HG03457 (cell line): ENCODE data around the gene REEP6.

Experiments used
- ATAC-seq: cut with Tn5 transposase; IDR thresholded peaks from one replicate; pipeline ENCODE4 v1.9.1; 2021; ENCODE audit warnings: moderate number of reproducible peaks; ENCODE audit not compliant: unreplicated experiment

REEP6 gene

DNA sequence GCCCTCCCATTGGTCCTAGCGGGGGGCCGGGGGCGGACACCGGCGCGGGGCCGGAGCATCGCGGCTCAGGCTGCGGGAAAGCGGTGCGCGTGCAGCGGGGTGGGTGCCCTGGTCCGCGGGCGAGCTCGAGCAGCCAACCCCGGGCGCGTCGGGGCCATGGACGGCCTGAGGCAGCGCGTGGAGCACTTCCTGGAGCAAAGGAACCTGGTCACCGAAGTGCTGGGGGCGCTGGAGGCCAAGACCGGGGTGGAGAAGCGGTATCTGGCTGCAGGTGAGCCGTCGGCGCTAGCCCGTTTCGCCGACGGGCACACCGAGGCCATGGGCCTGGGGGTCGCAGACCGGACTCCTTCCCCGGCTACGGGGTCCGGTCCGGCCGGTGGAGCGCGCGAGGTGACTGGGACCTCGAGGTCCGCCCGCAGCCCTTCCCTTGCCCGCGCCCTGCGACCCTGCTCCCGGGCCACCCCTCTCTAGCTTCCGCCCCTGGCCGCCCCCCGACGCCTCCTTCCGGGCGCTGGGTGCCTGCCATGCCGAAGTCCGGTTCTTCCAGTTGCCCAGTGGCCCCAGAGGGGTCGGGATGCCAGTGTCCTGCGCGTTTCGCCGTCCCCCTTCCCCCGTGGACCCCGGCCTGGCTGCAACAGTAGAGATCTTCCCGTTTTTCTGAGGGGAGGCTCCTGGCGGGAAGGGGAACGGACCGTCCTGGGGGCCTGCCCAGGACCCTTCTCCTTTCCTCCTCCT, at the start of gene REEP6:
TSS of gene REEP6 (plus strand) at position 68 of the 735 bp plus-strand sequence. CDS start at position 157, 89 bp downstream.
- ATAC-seq = no peak

DNA sequence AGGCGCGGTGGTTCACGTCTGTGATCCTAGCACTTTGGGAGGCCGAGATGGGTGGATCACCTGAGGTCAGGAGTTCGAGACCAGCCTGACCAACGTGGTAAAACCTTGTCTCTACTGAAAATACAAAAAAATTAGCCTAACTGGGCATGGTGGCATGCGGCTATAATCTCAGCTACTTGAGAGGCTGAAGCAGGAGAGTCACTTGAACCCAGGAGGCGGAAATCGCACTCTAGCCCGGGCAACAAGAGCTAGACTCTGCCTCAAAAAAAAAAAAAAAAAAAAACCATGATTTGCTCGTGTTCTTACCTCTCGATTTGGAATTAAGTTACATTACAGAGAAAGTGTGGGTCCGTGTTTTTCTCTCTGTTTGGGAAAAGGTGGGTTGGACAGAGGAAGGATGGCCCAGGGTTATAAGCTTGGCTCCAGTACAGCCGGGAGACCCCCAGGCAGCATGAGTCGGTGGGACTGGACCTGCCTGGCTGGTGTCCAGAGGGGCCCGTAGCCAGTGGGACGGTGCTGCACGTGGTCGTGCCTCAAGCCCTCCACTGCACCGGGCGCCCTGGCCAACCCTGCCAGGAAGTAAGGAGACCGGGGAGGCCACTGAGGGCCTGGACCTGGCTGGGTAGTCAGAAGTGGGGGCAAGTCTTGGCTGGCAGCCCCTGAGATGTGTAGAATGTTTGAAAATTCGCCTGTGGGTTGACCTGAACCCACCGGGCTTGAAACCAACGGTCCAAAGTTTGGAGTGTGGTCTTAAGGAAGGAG, 49.1 kb upstream of the REEP6 start:
- no peak for ATAC-seq

DNA sequence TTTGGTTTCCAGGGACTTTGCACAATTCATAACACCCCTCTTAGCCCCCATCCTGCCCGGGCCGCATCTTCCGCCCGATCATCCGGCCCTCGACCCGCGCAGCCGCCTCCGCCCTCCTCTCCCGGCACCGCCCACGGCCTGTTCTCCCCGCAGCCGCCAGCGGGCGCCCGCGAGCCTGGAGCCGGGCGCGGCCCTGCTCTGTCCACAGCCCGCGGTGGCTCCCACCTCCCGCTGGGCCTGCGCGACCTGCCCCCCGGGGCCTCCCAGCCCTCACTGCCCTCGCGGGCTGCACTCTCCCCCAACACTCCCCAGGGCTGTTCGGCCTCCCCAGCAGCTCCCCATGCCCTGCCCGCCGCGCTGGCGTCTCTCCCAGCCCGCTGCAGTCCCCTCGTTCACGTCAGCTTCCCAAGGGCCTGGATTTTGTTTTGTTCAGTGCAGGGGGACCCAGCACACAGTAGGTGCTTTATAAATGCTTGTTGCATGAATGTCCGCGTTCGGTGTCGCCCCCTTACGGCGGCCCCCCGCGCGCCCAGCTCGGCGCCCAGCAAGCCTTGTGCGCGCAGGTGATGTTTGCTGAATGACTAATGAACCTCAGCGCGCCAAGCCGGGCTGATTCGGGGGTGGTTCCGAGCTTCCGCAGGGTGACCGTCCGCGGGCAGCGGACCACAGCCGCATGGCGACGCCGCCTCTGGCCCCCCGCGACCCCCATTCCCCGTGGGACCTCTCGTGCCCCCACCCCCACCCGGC, 45.6 kb upstream of the REEP6 start:
- ATAC-seq = no peak

DNA sequence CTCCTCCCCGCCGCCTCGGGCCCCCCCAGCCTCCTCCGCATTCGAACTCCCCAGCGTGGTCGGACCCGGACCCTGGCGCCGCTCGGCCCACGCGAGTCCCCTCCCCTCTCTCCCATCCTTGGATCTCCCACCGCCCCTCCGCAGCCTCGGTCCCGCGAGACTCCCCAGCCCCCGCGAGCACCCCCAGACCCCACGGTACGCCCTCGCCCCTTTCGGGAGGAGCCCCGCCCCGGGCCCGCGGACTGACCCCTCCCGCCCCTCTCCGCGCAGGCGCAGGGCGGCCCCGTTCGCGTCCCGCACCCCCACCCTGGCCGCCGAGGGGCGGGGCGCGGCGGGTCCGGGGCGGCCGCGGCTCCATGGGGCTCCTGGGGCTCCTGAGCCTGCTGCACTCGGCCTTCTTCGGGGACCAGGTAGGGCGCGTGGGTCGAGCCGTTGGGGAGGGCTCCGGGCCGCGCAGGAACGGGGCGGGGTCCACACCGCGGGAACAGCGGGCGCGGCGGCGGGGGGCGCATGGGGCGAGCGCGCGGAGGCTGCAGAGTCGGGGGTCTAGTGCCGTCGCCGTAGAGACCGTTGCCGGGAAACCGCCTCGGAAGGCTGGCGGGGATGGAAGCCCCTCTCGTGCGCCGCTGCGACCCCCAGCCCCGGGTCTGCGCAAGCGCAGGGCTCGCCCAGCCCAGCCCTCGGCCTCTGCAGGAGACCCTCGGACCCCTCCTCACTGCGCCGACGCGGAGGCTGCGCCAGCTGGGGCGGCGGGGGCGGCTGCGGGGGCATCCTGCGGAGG, 44.9 kb upstream of the REEP6 start:
- ATAC-seq = no peak

DNA sequence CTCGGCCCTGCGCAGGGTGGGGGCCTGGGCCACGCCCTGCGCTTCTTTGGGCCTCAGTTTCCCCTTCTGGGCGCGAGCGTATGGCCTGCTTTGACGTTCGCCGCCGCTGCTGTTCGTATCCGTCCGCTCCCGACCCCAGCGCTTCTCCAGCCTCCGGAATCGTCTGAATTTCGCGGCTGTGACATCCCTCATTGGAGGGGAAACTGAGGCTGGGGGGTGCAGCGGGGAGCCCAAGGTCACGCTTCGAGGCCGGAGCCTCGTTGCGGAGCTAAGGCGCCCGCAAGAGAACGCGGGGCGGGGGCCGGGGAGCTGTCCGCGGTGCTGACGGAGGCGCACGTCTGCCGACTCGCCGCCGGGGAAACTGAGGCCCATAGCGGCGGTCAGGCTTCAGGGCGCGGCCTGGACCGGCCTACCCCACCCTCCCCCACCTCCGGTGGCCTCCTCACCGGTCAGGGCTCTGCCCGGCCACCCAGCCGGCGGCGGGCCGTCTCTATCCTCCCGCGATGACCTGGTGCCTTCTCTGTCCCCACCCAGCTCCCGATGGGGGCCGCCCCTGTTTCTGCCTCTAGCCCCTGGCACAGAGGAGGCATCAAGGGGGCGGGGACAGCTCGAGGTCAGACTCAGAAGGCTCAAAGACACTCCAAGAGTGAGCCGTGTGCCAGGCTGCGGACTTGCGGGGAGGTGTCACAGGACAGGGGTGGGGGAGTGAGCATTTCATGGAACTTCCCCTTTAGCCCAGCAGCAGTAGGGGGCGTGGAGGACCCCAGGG, 44.1 kb upstream of the REEP6 start:
- ATAC-seq = no peak

DNA sequence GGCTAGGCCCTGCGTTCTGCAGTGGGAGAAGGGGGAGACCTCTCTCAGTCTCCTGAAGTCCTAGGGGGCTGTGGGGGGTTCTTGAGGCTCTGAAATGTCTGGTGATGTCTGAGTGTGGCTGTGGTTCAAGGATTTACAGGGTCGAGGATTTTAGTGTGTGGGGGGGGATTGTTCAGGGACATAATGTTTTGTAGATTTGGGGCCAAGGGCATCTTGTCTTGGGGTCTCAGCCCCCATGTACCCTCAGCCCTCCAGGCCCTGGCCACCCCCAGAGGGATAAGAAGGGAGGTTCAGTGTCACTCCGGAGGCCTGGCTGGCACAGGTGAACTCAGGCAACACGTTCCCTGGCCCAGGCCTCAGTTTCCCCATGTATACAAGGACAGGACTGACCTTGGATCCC, 43.5 kb upstream of the REEP6 start:
- ATAC-seq = no peak

DNA sequence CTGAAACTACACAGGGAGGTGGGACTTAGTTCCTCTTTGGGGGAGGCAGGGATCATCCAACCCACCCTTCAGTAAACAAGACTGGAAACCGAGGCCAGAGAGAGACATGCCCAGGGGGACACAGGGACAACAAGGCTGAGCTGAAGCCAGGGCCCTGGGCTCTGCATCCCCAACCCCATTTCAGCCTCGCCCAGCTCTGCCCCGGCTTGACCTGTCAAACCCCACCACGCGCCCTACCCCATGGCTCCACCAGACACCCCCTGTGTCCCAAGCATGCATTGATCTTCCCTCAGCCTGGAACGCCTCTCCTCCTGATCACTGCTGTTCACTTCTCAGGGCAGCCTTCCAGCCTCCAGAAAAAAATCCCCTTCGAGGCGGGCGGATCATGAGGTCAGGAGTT, 43.0 kb upstream of the REEP6 start:
- no peak for ATAC-seq

DNA sequence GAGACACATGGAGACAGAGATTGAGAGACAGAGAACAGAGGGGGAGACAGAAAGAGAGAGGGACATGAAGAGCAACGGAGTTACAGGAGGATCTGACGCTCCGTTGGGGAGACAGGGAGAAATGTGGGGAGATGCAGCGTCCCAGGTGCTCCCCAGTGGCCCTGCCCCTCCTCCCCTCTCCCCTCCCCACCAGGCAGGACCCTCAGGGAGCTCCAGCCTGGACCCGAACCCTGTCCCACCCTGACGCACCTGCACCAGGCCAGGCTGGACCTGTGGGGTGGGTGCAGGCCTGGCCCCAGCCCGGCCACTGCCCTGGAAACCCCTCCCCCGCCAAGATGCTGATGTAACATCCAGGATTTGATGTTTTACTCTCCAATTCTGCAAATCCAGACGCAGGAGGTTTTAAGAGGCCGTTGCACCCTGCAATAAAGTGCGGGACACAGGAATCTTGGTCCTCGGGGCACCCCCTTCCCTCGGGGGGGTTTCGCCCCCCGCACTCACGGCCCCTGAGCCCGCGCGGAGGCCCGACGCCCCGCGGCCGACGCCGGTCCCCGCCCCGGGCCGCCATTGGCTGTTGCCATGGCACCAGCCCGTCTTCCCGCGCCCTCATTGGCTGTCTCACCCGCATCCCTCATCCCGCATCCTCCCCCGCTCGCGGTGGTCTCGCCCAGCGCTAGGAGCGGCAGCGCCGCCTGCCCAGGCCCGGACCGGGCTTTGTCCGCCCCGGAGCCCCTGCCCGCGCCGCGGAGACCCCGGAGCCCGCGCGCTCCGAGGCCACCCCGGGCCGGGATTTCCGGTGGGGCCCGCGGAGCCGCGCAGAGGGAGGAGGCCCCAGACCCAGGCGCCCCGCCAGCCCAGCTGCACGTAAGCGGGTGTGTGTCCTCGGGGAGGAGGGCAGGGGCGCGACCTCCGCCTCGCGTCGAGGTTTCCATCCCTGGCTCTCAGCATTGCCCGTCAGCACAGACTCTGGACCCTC, 41.2 kb upstream of the REEP6 start, which contains the start of gene APC2:
TSS of gene APC2 (plus strand) at position 655 of the 976 bp plus-strand sequence. CDS start 2,881 bp downstream, outside the sequence.
- ATAC-seq = no peak

DNA sequence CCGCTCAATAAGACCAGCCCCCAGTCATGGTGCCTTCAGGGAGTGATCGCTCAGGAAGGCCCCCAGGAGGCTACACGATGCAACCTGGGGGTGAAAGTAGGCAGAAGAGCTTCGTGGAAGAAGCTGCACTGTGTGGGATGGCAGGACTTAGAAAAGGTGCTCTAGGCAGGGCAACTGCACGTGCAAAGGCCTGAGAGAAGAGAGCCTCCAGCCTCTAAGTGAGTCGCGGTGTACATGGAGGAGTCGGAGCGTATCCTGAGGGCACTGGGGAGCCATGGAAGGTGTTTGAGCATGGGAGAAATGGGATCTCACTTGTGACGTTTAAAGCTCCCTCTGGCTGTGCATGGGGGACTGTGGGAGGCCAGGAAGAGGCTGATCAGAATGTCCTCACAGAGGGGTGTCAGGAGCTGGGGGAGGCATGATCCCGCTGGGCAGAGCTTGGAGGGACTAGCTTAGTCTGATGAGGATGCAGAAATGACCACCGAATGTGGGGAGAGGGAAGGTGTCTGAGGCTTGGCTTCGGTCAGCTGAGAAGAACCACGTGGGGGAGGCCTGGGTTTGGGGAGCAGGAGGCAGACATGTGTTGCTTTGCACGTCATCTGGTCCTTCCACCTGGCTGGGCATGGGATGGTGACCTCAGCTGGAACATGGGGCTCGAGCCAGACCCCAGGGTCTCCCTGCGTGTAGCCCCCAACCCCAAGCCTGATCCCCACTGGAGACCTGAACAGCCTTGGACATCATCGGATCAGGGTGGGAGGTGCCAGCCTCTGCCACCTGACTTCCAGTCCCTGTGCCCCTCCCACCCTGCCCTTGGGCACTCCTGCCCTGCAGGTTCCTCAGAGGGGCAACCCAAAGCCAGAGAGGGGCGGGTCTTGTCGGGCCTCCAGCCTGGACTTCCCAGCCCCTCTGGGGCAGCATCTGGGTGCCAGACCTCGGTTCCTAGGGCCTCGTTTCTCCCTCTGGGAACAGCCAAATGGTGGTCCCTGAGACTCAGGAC, 39.9 kb upstream of the REEP6 start:
- ATAC-seq = no peak

DNA sequence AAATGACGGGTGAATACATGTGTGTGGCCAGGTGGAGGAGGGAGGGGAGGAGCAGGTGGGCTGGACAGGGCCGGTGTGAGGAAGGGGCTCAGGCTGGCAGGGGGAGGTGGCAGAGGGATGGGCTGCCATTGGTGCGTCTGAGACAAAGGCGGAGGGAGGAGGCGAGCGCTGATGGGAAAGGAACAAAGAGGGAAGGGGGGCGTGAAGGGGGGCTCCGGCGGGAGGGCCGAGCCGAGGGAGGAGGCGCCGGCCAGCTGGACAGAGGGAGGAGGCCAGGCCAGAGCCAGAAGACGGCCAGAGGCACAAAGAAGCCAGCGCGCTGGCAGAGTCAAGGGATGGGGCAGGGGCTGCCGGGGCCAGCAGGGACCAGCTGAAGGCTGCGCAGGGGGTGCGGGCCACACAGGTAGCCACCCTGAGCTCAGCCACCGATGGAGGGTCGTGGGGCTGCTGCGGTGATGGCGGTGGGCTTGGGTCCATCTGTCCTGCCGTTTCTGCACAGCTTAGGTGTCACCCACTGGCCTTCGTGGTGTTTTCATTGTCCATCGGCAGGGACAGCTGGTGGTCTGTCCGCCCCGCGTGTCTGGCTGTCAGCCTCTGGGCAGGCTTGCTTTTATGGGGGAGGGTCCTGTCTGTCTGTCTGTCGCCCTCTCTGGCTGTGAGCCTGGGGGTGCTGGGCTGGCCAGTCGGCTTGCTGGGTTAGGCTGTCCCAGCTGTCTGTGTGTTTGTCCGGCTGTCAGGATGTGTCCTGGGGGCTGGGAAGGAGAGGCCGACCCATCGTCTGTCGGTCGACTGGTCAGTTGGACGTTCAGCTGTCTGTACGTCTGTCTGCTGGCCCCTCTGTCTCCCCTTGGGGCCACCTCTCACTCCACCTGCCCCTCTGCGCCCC, 38.8 kb upstream of the REEP6 start:
- no peak for ATAC-seq

DNA sequence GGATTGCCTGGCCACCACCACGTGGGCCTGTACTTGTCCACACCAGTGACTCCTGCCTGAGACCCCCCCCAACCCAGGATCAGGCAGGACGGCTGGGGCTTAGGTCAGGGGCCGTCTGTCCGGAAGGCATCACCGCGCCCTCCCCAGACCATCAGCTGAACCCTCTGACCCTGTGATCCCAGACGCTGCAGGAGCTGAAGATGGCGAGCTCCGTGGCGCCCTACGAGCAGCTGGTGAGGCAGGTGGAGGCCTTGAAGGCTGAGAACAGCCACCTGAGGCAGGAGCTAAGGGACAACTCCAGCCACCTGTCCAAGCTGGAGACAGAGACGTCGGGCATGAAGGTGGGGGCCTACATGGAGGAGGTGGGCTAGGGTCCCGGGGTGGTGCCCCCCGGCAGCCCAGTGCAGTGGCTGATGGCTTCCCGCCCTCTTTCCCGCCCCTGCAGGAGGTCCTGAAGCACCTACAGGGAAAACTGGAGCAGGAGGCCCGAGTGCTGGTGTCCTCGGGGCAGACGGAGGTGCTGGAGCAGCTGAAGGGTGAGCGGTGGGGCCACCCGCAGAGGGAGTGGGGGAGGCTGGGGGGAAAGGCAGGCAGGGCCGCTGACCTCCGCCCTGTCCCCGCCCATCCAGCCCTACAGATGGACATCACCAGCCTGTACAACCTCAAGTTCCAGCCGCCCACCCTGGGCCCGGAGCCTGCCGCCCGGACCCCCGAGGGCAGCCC, 38.0 kb upstream of the REEP6 start:
- no peak for ATAC-seq

DNA sequence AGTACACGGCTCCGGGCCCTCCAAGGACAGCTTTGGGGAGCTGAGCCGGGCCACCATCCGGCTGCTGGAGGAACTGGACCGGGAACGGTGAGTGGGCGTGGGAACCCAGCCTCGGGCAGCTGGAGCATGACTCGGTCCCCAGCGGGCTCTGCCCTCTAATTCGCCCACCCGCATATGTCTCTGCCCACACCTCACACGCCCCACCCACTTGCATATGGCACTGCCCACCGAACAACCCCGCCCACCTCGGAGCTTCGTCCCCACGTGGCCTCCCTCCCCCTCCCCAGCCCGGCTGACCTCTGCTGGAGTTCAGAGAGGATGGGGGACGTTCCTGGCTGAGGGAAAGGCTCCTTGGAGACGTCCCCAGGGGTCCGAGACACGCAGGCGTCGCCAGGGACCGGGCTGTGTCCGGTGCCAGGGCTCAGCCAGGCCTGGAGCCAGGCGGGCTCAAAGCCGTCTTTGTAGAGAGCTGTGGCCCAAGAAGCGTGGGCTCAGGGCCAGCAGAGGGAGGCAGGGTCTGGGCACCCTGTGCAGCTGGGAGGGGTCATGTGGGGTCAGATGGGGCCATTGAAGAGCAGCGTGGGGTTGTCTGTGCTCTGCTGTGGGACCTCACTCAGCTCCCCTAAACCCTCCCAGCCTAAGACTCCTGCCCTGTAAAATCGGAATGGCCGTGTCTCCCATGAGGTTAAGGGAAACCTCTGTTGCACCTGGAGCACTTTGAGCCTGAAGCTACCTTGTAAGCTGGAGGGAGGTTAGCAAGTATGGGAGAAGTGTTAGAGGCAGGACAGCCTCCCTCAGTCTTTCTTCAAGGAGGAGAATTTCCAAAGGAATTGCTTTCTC, 37.2 kb upstream of the REEP6 start:
- ATAC-seq = no peak

DNA sequence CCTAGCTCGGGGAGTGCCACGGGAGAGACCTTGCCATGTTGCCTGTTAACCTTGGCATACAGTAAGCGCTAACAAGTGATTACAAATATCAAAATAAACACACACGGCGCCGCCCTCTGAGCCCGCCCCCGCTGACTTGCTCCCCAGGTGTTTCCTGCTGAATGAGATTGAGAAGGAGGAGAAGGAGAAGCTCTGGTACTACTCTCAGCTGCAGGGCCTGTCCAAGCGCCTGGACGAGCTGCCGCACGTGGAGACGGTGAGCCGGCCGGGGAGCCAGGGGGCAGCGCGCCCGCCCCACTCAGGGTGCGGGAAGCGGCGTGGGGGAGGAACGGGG, 36.0 kb upstream of the REEP6 start:
- ATAC-seq = no peak

DNA sequence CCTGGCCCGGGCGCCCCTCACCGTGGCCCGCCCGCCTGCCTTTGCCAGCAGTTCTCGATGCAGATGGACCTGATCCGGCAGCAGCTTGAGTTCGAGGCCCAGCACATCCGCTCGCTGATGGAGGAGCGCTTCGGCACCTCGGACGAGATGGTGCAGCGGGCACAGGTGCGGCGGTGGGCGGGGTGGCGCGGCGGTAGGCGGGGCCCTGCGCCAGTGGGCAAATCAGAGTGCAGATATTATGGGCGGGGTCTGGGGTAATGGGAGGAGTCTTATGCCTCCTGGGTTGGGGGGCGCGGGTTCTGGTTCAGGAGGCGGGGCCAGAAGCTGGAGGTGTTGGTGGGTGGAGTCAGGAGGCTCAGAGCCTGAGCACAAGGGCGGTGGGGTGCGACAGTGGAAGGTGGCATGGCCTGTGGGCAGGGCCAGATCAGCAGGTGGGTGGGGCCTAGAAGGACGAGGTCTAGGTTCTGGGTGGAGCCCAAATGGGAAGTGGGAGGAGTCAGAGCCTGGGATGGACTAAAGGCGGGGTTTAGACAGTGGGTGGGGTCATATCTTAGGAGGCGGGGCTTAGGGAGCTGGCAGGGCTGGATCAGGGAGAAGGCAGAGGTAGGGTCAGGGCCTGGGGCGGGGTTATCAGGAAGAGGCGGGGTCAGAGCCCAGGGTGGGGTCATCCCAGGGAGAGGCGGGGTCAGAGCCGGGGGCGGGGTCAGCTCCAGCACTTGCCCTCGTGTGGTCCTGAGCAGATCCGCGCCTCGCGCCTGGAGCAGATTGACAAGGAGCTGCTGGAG, 35.5 kb upstream of the REEP6 start:
- ATAC-seq = no peak
